PC-3 (cell line): ENCODE results near the gene SEMA6B.

Experiments used
- CTCF ChIP-seq: fragments of 300-600 bp; sonication (generic); conservative IDR thresholded peaks from 2 replicates; pipeline ENCODE4 v1.5.1; 2017; ENCODE audit warnings: antibody characterized with exemption, low read depth, mild to moderate bottlenecking, low read length
- EZH2 ChIP-seq: fragments of 300-600 bp; sonication (generic); IDR thresholded peaks from one replicate; pipeline ENCODE4 v1.6.1; 2017; ENCODE audit warnings: antibody characterized with exemption, mild to moderate bottlenecking, low read length; ENCODE audit not compliant: unreplicated experiment

GRCh38 chr19:4566402-4567051 is 7.0 kb upstream of the SEMA6B start:
- no peak for TF ChIP-seq CTCF
- TF ChIP-seq EZH2 = no peak
